Nephron progenitor cell (in vitro differentiated cells): ENCODE data around the gene CARD10.

Experiments used
- DNase-seq: peaks from one replicate; pipeline ENCODE4 v3.0.0; 2021
- H3K27ac Mint-ChIP-seq: 2 replicates; pipeline ENCODE4 v1.8.0; 2021; ENCODE audit warnings: mild to moderate bottlenecking, moderate library complexity, mixed read lengths
- H3K27me3 Mint-ChIP-seq: 2 replicates; pipeline ENCODE4 v1.8.0; 2021; ENCODE audit warnings: mild to moderate bottlenecking, low read depth, mixed read lengths; ENCODE audit not compliant: poor library complexity
- H3K36me3 Mint-ChIP-seq: 2 replicates; pipeline ENCODE4 v1.8.0; 2021; ENCODE audit warnings: low read depth, mixed read lengths
- H3K4me1 Mint-ChIP-seq: 2 replicates; pipeline ENCODE4 v1.8.0; 2021; ENCODE audit warnings: mixed read lengths
- H3K4me3 Mint-ChIP-seq: 2 replicates; pipeline ENCODE4 v1.8.0; 2021; ENCODE audit warnings: mild to moderate bottlenecking, moderate library complexity, mixed read lengths
- H3K9me3 Mint-ChIP-seq: 2 replicates; pipeline ENCODE4 v1.8.0; 2021; ENCODE audit warnings: mild to moderate bottlenecking, moderate library complexity, mixed read lengths
- CTCF ChIP-seq: fragments of 200-600 bp; sonication (generic); IDR thresholded peaks from 2 replicates; pipeline ENCODE4 v1.5.0; 2021; ENCODE audit warnings: antibody characterized with exemption

CARD10 gene

GRCh38 chr22:37479196-37479595 is 40.0 kb downstream of the CARD10 start:
- no peak for TF ChIP-seq CTCF
- DNase-seq: no peak

DNA sequence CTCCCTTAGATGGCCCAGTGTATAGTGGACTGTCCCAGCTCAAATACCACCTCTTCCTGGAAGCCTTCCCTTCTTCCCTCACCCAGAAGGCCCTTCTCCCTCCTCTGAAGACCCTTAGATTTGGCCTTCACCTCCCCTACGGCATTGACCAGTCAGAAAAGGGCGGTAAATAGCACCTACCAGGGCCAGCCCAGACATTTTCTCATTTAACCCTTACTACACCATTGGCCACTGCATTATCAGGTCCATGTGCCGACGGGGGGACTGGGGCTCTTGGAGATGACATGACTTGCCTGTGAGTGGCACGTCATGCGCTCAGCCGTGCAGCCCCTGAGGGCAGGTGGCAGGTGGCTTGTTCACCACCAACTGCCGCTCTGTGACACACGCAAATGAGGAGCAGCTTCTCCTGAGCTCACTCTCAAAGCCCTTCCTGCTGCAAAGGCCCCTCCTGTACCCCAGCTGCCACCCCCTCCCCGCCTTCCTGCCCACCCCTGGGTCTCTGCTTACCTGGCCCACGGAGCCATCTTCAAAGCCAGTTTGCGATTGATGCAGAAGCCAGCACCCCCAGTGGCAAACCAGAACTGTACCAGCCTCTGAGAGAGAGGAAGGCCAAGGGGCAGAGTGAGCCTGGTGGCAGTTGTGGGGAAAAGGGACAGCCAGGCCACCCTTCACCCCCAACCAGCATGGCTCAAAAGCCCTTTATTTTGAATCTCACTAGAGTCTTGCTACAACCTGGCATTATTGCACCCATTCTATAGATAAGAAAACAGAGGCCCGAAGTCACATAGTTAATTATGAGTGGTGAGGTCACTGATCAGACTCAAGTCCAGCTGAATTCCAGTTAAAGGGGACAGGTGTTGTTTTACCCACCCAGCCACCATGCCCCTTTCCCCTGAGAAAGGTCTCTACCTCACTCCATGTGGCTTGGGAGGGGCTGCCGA is 42.6 kb downstream of the CARD10 start:
- no peak overlapping the region for H3K4me3 Mint-ChIP-seq
- no peak overlapping the region for H3K27ac Mint-ChIP-seq
- peaks cover 5% of the 10 kb centered on the region for H3K4me1 Mint-ChIP-seq
- H3K36me3 Mint-ChIP-seq: no peaks in the 10 kb centered on the region
- no peak for TF ChIP-seq CTCF
- no peaks in the 10 kb centered on the region for H3K9me3 Mint-ChIP-seq
- DNase-seq: no peak
- peaks cover 25% of the 10 kb centered on the region for H3K27me3 Mint-ChIP-seq

More at GRCh38 chr22:37479196-37479595, 40.0 kb downstream of the CARD10 start:
- Mint-ChIP-seq H3K27me3 (peaks cover 25% of the 10 kb centered on the region), H3K9me3 (no peaks in the 10 kb centered on the region), H3K27ac (no peak overlapping the region), H3K36me3 (no peaks in the 10 kb centered on the region), H3K4me1 (peaks cover 25% of the 10 kb centered on the region), H3K4me3 (no peak overlapping the region)

DNA sequence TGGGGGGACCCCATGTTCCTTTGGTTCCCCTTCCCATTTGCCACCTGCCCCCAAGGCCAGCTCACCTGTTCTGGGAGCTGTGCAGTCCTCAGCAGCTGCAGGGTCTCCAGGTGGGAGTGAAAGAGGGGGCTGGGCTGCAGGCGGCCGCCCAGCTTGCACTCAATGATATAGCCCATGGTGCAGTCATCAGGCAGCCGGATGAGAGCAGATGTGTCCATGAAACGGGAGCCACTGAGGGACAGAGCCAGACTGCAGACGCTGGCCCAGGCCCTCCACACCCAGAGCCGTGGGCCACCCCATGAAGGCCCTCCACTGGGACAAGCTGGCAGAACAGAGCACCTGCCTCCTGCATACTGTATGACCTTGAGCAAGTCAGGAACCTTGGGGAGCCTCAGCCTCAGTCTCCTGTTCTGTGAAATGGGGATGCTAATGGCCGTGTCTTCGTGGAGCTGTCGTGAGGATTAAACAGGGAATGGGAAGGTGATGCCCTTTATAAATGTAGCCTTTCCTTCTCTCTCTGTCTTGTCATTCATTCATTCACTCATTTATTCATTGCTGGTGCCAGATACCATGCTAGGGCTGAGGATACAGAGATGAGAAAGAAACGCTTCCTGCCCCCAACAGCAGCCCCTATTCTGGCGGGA is 44.6 kb downstream of the CARD10 start:
- Mint-ChIP-seq H3K27me3 (peaks cover 26% of the 10 kb centered on the region), H3K4me3 (no peak overlapping the region), H3K4me1 (peaks cover 7% of the 10 kb centered on the region), H3K36me3 (no peaks in the 10 kb centered on the region), H3K9me3 (no peaks in the 10 kb centered on the region), H3K27ac (no peak overlapping the region)
- no peak for DNase-seq
- TF ChIP-seq CTCF: no peak

- H3K27ac Mint-ChIP-seq: no peak overlapping the region
- H3K36me3 Mint-ChIP-seq: no peaks in the 10 kb centered on the region
- no peak overlapping the region for H3K4me3 Mint-ChIP-seq
- no peak for TF ChIP-seq CTCF
- H3K27me3 Mint-ChIP-seq: peaks cover 23% of the 10 kb centered on the region
- no peaks in the 10 kb centered on the region for H3K9me3 Mint-ChIP-seq
- no peak for DNase-seq
- peaks cover 7% of the 10 kb centered on the region for H3K4me1 Mint-ChIP-seq
Measured at GRCh38 chr22:37473437-37473946, 45.7 kb downstream of the CARD10 start.

DNA sequence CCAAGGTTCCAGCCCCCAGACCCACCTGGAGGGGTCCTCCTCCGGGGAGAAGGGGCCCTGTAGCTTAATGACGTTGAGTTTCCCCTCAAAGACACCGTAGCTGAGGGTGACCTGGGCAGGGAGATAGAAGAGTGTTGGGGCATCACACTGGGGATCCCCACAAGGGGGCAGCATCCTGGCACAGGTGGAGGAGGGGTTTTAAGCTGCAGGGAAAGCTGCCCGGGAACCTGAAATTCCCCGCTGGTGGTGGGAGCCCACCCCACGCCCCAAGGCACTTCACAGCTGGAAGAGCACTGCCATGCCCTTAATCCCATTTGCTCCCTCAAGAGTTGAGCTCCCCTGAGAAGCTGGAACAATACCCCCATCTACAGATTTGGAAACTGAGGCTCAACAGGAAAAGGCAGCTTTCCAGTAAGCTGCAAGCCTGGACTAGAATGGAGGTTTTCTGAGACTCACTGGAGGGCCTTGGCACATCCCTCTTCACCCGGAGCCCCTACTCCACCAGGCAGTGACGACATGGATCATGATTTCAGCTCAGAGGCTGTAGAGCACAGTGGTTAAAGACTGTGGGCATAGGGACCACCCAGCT is 46.7 kb downstream of the CARD10 start:
- no peak overlapping the region for H3K27ac Mint-ChIP-seq
- no peaks in the 10 kb centered on the region for H3K36me3 Mint-ChIP-seq
- DNase-seq: peak; percentile 47
- H3K9me3 Mint-ChIP-seq: no peaks in the 10 kb centered on the region
- H3K4me1 Mint-ChIP-seq: peaks cover 7% of the 10 kb centered on the region
- H3K27me3 Mint-ChIP-seq: peaks cover 29% of the 10 kb centered on the region
- peak; percentile 39 for TF ChIP-seq CTCF
- no peak overlapping the region for H3K4me3 Mint-ChIP-seq
